Activated effector memory CD4-positive, alpha-beta T cell treated with Interleukin-2 at 50 U/mL for 16 hours (primary cell): ENCODE results near the gene UVRAG.
"Not testable (repeated sequence)": the region's sequence is repeated elsewhere in the genome, so short reads cannot be mapped to it uniquely, and the experiment has no call there.

Source experiments
- DNase-seq: peaks from one replicate; pipeline ENCODE4 v3.0.0-alpha.2; 2020

Gene UVRAG

DNA sequence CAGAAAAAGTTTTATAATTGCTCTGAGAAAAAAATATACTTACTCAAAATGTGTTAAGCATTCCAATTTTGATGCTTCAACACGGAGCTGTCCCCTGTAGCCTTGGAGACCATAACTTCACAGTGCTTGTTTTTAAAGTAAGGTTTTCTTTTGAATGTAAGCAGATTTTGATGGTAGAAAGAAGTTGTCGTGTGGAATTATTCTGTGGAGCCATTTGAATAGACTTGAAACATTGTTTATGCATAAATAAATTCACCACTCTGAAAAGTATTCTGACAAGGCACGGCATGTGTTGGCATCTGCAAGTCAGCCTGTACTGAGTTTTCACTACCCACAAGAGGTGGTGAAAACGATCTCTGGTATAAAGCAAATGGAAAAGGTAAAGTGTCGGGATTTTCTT is 115.5 kb downstream of the UVRAG start:
- DNase-seq: no peak

- no peak for DNase-seq
These were observed 116.1 kb downstream of the UVRAG start for GRCh38 chr11:75931124-75931523.

GRCh38 chr11:75933736-75934135 is 118.7 kb downstream of the UVRAG start:
- not testable (repeated sequence) for DNase-seq

DNA sequence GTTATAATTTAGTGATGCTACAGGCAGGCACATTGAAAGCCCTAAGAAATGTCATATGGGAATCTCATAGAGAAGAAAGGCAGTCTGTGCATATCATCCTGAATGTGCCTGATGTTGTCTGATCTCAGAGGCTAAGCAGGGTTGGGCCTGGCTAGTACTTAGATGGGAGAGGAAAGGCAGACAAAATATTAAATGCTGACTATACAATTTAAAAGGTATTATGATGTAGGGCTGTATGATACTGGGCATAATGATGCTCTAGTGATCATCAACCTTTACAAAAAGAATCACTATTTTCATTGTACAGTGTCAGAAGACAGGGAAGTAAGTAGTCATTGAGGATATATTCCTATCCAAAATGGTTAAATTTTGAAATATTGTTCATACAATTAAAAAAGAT is 119.8 kb downstream of the UVRAG start:
- no peak for DNase-seq

GRCh38 chr11:75938543-75938942 is 123.5 kb downstream of the UVRAG start:
- no peak for DNase-seq

DNA sequence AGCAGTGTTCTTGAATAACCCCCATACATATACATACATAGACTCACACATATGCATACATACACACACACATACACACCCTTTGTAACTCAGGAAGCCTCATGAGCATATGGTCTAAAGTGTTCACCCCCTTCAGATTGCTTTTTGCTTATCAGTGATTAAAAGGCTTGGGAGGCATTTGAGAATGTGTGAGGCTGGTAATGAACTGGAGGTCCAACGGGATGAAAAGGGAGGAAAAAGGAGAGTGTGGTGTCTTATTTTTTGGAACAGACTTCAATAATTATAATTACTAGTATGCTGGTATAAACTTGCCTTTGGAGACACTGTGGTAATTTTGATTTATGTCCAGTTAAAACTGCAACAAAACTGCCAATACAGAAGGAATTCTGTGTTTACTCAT is 124.5 kb downstream of the UVRAG start:
- DNase-seq: no peak

DNA sequence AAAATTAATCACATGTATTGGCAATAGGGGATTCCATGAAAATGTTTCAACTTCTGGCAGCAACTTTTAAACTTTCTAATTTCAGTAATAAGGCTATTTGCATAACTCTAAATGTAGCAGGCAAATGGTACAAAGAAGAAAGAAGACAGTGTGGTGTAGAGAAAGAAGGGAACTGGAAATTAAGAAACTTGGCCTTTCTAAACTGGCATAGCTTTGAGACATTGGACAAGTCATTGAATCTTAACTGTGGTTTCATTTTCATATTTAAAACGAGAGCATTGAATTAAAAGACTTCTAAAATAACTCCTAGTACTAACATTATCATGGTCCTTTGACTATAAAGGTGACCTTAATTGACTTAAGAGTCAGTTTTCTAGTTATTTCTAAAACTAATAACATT is 125.0 kb downstream of the UVRAG start:
- no peak for DNase-seq

DNA sequence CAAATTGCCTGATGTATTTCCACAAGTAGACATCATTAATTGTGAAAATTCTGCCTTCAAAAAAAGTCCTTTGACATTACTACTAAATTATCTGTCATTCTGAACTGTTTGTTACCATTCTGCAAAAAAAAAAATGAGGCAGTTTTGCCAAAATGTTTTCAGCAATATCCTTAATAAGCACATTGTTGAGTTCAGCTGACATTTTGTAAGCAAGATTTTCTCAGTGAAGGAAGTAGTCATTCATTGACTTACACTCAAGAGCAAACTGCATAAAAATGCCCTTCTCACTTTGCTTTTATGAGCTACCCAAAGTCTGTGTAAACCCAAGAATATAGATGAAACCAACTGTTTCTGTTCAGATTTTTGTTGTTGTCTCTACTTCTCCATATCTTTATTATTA is 125.9 kb downstream of the UVRAG start:
- no peak for DNase-seq

DNA sequence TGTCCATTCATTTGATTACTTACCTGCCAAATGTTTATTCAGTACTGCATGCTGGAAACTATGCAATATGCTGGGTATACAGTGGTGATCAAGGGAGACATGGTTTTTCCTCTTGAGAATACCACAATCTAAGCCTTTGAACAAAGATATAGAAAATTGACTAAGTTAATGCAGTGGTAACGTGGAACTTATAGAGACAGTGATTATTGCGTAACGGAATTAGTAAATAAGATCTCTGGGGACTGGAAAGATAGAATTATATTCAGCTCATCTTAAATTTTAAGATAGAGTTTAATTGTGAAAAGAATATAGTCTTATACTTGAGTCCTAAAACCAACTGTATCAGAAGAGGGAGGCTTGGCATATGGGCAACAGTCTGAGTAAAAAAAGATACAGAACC is 129.5 kb downstream of the UVRAG start:
- no peak for DNase-seq

DNA sequence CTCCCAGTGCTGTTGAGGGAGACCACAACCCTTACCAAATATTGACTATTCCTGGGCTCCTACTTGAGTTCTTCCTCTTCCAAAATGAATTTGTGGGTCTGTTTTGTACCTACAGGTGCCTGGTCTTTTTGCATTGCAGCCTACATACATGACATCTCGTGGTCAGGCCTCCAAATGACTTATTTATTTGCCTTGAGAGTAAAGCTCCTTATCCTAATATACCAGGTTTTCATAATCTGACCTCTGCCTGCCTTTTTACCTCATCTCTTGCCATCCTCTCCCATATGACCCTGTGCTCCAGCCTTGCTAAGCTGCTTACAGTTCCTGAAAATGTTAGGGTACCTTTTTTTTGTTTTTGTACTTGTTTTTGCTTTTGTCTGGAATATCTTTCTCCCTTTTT is 130.4 kb downstream of the UVRAG start:
- no peak for DNase-seq

DNA sequence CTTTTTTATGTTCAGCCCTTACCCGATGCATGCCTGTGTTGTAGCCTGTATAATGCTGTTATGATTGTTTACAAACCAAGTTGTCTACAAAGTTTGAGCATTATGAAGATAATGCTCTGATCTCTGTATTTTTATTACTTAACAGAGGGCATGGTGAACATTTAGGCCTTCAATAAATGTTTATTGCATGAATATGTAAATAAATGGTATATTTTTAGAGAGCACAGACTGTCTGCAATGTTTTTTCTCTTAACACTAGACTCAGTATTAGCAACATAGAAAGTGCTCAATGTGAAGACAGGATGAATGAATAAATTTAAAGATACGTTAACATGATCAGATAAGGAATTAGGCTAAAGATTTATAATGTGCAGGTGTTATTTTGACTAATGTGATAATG is 130.9 kb downstream of the UVRAG start:
- no peak for DNase-seq

DNA sequence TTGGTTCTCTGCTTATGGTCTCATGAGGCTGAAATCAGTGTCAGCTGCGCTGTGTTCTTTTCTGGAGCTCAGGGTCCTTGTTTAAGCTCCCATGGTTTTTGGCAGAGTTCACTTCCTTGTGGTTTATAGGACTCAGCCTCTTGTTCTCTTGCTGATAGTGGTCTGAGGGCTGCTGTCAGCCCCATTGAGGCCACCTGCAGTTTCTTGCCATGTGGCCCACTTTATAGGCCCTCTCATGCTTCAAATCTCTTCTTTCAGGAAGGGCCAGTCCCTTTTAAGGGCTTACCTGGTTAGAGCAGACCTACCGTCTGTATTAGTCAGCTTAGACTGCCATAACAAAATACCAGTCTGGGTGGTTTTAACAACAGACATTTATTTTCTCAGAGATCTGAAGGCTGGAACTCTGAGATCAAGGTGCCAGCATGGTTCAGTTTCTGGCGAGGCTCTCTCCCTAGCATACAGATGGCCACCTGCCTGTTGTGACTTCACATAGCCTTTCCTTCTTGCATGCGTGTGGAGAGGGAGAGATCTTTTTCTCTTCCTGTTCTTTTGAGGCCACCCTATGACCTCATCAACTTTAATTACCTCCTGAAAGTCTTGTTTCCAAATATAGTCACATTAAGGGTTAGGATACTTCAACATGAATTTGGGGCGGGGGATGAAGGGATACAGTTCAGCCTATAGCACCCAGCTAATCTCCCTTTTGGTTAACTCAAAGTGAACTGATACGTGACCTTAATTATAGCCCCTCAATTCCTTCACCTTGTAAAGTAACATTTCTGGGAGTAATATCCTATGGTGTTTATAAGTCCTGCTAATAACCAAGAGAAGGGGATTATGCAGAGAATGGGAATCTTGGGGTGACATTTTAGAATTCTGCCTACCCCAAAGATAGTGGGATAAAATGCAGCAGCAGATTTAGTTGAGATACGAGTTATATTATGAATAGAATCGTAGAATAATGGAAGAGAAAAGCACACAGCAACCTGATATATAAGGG is 131.8 kb downstream of the UVRAG start:
- DNase-seq: no peak

DNA sequence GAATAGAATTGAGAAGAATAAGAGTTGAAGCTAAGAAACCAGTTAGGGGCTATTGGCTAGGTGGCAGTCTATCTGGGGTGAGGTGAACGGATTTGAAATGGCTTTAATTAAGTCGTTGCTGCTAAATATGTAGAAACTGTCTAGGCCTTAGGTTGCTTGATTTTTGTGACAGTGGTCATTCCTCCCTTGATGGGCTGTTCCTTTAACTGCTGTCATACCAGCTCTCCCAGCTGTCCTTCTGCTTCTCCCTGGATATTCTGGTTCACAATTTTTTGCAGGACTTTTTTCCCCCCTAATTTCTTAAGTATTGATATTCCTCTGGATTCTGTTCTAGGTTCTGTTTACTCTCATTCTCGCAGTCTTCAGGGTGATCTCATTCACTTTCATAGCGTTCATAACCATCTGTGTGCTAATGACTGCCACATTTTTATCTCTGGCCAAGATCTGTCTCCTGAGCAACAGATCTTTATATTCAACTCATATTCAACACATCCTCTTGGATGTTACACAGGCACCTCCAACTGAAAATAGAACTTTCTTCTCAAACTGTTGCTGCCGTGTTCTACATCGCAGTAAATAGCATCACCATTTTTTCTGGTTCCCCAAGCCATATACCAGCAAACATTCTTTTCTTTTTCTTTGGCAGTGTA is 134.1 kb downstream of the UVRAG start:
- no peak for DNase-seq

- DNase-seq: no peak
These were observed 135.1 kb downstream of the UVRAG start for GRCh38 chr11:75950141-75950540.

- no peak for DNase-seq
These were observed 139.0 kb downstream of the UVRAG start for GRCh38 chr11:75954039-75954438.

- DNase-seq: no peak
These were observed 140.4 kb downstream of the UVRAG start for GRCh38 chr11:75955443-75955842.

DNA sequence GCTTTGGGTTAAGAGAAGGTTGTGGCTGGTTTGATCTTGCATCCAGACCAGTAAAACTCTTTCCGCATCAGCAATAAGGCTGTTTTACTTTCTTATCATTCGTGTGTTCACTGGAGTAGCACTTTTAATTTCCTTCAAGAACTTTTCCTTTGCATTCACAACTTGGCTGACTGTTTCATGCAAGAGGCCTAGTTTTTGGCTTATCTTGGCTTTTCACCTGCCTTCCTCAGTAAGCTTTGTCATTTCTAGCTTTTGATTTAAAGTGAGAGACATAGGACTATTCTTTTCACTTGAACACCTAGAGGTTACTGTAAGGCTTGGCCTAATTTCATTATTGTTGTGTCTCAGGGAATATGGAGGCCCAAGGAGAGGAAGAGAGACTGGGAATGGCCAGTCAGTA is 144.5 kb downstream of the UVRAG start:
- DNase-seq: no peak

- DNase-seq: no peak
These were observed 149.1 kb downstream of the UVRAG start for GRCh38 chr11:75964071-75964470.

DNA sequence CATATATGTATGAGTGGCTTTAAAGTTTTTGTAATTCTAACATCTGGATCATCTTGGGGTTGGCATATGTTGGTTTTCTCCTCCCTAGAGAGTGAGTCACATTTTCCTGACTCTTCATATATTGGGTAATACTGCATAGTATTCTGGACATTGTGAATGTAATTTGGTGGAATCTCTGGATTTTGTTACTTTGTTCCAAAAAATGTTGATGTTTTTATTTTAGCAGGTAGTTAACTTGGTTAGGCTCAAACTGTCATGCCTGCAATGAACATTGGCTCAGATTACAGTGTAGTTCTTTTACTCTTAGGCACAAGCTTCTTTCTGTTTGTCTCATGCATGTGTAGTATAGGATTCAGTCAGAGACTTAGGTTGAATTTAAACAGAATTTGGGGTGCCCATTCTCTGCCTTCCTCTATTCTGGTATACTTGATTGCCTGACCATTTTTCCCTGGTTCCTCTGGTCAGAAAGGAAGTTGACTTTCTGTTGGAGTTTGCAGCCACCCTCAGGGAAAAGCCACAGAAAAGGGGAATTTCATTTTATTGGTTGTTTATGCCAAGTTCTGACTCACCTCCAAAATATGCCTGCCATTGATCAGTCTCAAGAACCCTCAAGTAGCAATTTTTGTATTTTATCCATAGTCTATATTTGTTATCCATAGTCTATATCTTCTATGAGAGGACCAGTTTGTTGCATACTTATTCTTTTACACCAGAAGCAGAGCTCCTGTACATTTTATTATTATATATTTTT is 151.7 kb downstream of the UVRAG start:
- no peak for DNase-seq

GRCh38 chr11:75968021-75968625 is 153.1 kb downstream of the UVRAG start:
- no peak for DNase-seq

- DNase-seq: no peak
These were observed 154.8 kb downstream of the UVRAG start for GRCh38 chr11:75969626-75970308.

DNA sequence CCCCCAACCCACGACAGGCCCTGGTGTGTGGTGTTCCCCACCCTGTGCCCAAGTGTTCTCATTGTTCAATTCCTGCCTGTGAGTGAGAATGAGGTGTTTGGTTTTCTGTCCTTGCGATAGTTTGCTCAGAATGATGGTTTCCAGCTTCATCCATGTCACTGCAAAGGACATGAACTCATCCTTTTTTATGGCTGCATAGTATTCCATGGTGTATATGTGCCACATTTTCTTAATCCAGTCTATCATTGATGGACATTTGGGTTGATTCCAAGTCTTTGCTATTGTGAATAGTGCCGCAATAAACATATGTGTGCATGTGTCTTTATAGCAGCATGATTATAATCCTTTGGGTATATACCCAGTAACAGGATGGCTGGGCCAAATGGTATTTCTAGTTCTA is 158.7 kb downstream of the UVRAG start:
- DNase-seq: not testable (repeated sequence)
